ENCODE data around the gene STAB1.

The STAB1 gene

DNA sequence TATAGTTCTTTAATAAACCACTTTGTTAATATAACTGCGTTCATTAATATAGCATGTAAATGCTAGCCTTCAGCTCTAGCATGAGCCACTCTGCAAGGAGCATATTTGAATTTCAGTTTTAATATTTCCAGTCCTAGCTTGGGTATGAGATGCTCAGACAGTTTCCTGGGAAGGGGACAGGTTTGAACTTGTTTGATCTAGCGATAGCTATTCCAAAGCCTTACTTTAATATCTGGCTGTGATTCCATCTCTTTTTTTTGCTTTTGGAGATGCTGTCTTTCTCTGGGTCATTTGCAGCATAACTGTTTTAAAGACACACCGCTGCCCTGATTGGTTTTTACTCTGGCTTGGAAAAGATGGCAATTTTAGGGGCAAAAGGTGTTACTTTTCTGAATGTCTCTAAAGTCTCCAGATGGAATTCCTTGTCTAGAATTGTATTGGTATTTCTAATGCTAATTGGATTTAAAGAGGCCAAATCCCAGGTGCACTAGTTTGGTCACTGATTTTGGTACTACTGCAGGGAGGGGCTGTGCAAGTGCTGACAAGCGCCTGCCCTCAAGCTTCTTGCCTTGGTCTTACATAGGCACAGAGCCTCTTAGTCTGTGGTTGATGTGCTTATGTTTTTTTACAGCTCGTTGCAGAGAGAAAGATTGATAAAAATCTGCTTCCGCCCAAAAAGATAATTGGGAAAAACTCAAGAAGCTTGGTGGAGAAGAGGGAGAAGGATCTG, 36.9 kb upstream of the STAB1 start:
- DNase-seq: no peak

DNA sequence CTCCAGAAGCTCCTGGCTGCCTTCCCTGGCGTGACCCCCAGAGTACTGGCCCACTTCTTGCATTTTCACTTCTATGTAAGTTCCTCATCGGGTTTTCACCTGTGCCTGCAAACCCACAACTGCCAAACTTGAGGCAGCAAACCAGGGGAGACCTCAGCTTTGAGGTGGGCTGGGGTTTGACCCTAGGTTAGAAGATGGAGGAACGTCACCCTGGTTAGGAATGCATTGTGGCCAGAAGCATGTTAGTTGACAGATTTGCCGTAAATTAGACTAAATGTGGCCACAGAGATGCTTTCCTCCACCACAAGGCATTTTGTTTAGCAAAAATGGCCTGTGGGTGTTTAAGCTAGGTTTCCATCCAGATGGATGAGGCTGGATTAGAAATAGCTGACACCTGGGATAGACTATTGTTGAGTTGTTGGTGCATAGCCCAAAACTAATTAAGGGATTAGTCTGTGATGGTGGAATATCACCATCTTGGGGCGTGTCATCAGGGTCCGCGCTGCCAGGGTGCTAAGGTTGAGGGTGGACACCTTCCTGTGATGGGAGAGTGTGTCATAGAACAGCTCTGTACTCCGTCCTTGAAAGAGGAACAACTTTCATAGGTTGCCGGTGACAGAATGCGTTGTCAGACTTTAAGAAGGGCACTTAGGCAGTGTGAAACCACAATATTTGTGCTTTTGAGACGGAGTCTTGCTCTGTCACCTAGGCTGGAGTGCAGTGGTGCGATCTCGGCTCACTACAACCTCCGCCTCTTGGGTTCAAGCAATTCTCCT, 36.2 kb upstream of the STAB1 start:
- DNase-seq: no peak

DNA sequence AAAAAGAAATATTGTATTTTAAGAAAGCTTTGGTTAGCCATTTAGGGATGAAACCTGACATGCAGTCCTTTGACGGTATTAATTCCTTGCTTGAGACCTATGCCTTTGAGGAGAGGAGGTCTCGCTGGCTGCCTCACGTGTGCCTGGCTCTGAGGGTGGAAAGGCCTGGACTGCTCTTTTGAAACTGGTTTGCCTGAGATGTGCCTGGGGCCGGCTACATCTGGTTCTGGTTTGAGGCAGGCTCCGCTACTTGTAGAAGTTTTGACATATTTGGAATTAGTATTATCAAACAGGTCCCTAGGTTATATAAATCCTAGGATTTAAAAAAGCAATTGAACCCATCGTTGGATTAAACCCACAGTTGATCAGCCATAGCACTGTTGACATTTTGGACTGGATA, 33.3 kb upstream of the STAB1 start:
- DNase-seq: no peak

DNA sequence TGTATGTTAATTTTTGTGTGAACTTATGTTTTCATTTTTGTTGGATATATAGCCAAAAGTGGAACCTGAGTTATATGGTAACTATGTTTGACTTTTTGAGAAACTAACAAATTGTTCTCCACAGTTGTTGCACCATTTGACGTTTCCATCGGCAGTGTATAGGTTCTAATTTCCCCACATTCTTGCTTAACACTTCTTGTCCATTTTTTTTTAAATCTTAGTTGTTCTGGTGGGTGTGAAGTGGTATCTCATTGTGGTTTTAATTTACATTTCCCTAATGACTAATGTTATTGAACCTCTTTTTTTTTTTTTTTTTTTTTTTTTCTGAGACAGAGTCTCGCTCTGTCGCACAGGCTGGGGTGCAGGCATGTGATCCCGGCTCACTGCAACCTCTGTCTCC, 31.7 kb upstream of the STAB1 start:
- DNase-seq: no peak

DNA sequence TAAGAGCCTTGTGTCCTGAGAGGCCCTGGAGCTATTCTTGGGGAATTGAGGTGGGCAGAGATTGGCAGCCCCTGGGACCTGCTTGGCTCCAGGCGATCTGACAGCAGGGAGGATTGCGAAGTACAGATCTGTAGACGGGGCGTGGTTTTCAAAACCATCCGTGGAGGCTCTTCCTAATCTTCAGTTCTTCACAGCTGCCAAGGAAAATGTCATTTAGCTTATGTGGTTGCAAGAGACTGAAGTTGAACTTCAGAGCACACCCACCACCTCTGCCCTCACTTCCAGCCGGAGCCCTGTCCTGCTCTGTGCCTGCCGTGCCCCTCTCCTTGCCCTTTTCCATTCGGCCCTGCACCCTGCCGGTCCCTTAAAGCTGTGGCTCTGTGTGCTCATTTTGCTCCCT, 26.8 kb upstream of the STAB1 start:
- DNase-seq: no peak

DNA sequence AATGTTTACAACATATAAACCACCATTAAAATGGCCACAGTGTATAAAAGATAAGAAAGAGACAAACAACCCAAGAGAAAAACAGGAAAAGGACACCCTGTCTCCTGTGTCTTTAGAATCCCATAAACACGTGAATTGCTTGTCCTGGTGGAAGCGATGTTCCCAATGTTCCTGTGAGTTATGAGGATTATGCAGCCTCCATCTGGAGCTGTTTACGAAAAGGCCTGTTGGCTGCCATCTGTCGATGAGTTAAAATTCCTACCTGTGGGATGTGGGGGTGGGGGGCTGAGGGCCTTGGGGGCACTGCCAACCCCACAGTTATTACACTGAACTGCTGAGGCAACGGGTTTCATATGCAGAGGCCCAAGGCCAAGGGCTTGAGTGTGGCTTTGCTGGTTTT, 26.1 kb upstream of the STAB1 start:
- no peak for DNase-seq

DNA sequence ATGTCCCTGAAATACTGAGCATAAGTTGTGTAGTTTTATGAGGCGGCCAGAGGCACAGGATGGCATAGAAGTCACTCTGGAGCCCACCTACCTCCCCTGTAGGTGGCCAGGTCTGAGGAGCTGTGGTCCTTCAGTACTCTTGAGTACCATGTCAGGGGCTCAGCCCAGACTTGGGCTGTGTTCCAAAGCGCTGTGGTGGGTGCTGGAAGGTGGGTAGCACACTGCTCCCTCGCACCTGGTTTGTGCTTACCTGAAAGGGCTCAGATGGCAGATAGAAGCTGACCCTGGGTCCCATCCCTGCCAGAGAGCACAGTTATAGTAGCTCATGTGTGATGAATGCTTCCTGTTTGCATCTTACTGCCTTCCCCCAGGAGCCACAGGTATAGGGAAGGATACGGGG, 24.2 kb upstream of the STAB1 start:
- DNase-seq: no peak

DNA sequence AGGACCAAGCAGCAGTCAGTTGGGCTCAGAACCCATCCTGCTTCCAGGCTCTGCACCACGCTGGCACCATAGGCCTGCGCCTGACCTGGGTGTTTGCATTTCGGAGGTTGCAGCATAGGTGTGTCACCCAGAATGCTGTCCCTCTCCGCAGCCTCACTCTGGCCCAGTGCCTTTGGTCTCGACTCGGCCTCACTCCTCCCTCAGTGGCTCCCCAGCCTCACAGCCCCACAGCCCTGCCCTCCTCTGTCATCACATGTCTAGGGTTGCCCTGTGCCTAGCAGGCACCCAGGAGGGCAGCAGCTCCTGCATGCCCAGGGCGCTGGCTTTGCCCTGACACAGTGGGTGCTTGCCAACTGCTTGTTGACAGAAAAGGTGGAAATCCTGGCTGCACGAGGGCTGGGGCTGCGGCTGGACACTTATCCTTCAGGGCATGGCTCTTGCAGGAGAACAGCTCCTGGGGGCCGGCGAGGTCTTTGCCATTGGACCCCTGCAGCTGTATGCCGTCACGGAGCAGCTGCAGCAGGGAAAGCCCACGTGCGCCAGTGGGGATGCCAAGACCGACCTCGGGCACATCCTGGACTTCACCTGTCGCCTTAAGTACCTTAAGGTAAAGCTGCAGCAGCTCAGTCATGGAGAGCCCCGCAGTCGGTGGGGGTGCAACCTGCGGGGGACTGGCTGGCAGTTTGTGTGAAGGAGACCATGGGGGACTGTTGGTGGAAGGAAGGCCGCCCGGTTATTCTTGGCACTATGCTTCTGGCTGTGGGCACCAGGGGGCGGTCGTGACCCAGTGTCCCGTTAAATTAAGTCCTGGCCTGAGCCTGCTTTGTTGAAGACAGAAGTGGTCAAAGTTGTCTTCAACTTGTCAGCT, 23.5 kb upstream of the STAB1 start:
- DNase-seq: peak; percentile 47

DNA sequence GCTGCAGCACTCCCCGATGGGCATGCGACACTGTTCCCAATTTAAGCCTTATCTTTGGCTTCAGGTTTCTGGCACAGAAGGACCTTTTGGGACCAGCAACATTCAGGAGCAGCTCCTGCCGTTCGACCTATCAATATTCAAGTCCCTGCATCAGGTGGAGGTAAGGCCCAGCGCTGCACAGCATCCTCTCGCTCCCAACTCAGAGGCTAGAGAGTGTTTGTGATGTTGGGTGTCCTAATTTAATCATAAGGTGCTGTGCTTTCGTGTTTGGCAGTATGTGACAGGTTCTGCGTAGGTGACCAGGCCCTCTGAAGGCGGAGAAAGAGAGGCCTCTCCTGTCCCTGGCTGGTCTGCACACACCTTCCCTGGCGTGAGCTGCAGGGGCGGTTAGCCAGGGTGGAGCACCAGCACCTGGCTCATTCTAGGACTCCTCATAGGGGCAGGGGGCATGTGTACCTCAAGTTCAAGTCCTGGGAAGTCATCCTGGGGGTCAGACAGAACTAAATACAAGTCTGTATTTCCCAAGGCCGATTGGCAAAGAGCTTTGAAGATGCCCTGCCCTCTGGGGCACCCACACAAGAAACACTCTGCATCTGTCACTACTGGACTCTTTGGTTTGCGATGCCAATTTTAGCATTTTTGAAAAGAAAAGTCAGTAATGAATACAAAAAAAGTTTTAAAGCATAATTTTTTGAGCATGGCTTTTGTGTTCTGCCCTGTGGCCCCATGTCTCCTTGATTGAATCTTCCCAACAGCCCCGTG, 22.7 kb upstream of the STAB1 start:
- DNase-seq: no peak

DNA sequence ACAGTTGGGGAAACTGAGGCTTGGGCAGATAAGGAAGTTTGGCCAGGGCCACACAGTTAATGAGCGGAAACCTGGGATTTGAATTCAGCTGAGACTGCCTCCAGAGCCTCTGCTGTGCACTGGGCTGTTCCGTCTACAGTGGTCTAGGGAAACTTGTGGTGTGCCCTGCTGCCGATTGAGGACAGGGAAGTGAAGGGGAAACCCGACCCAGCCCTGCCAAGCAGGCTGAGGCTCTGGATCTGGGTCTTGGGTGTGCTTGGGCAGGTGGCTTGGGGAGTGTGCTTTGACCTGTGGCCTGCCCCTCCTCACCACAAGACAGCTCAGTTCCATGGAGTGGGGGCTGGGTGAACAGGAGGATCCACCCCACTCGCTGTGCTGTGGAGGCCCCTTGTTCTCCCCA, 22.1 kb upstream of the STAB1 start:
- no peak for DNase-seq

DNA sequence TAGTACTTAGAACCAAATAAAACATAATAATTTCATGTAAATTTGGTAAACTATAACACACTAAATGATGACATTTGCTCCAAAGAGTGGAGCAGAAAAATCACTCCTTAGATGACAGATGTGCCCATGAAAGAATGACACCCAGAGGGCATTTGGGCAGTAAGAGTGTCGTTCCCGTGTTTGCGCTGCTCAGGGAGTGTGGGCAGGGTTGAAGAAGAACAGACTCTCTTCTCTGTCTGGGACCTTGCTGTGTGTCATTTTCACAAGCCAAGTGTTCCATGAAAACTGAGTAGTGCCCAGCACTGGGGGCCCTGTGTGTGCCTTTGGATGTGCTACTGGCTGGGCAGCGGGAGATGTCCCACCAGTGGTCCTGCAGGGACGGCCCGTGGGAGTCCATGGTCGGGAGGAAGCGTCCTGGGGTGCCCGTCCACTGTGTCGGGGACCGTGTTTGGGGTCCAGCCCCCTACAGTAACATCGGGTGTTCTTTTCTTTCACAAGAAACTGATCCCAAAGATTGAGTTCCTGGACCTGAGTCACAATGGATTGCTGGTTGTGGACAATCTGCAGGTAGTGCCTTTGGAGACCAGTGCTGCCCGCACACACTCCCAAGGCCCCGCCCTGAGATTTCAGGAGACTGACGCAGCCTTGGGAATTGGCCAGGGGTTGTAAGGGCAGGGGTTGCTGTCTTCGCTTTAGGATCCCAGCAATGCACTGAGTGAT, 17.9 kb upstream of the STAB1 start:
- DNase-seq: no peak

DNA sequence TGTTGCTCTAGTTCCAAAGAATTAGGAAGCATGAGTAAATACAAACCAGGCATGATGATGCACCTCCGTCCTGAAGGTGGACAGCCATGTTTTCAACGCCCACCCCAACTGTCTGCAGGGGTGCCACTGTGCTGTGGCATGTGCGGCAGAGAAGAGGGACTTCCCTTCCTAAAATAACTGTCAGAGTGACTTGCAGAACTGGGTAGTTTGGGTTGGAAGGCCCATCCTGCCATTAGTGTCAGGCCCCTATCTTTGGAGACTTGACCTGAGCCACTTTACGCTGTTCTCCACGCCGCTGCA, 17.4 kb upstream of the STAB1 start:
- DNase-seq: no peak

DNA sequence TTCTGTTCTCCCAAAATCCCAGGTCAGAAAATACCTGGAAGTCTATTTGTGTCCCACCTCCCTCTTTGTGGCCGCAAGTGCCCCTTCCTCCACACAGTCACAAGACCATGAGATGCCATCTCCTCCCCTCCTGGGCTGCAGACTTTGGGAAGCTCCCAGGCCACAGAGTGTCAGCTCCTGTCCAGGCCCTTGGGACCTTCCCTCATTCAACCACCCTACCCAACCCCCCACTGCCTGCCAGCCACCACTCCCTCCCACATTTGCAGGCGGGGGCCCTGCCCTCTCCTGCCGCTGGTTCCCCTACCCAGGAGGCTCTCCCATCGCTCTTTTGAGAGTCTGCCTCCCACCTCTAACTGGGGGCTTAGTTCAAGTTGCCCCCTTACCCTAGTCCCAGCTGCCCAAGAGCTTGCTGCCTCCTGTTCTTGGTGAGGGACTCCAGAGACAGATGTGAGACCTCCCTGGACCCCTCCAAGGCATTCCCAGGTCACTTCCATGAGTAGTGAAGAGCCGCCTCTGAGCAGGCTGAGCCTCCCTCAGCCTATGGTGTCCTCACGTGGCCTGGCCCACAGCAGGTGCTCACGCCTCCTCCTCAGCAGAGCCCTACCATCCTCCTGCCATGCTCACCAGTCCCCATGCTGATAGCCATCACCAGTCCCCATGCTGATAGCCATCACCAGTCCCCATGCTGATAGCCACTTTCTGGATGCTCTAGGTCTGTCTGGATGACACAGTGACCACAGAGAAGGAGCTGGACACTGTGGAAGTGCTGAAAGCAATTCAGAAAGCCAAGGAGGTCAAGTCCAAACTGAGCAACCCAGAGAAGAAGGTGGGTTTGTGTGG, 15.9 kb upstream of the STAB1 start:
- DNase-seq: no peak

DNA sequence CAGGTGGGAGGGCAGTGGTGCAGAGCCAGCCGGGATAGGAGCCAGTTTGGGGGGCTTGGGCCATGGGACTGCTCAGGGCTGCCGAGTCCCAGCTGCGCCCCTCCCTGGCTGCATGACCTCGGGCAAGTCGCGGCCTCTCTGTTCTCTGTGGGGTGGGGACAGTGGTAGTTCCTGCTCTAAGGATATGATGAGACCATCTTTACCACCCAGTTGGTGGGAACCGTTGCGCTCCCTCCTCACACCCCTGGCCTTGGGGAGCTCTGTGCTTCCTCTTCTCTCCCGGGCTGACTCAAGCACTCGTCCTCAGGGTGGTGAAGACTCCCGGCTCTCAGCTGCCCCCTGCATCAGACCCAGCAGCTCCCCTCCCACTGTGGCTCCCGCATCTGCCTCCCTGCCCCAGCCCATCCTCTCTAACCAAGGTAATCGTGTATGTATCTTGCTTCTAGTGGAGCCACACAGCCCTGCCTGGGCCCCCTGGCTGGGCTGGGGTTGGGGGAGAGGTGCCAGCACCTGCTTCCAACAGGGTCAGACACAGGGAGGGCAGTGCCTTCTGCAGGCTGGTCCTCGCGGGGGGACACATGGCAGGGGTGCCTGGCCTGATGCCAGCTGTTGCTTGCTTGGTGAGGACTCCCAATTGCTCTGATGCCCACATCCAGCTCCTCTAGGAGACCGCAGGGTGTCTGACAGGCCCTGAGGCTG, 15.1 kb upstream of the STAB1 start:
- no peak for DNase-seq

DNA sequence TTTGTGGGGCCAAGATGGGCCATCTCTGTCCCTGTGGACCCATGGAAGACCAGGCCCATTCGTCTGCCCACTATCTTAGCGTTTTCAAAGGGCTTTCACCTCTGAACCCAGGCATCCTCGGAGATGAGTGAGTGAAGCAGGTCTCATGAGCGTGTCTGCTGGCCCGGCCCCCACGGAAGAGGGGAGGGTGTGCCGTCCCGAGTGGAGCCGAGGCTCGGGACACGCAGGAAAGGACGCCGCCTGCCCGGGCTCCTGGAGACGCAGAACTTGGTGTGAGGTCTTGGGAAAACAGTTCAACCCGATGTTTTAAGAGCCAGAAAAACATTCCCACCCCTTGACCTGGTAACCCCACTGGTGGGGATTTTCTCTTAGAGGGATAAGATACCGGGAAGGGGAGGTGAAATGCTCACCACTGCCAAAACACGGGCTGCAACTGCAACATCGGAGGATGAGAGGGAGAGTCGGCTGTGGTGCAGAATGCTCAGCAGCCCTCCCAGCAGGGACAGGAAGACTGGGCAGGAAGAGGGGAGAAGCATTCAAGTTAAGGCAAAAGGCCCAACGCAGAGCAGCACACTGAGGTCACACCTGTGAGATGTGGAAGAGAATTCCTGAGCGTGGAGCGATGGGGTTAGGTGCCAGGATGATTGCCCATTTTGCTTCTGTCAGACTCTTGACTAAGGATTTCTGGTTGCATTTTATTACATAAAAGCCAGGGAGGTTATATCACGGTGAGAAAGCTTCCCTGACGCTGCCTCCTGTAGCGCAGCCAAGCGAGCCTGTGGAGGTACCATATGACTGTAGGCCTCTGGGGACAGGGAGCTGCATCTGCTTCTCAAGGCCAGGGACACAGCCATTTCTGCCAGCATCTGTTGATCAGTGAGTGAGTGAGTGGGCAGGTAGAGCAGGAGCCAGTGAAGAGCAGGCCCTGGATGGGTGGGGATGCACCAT, 14.1 kb upstream of the STAB1 start:
- no peak for DNase-seq

DNA sequence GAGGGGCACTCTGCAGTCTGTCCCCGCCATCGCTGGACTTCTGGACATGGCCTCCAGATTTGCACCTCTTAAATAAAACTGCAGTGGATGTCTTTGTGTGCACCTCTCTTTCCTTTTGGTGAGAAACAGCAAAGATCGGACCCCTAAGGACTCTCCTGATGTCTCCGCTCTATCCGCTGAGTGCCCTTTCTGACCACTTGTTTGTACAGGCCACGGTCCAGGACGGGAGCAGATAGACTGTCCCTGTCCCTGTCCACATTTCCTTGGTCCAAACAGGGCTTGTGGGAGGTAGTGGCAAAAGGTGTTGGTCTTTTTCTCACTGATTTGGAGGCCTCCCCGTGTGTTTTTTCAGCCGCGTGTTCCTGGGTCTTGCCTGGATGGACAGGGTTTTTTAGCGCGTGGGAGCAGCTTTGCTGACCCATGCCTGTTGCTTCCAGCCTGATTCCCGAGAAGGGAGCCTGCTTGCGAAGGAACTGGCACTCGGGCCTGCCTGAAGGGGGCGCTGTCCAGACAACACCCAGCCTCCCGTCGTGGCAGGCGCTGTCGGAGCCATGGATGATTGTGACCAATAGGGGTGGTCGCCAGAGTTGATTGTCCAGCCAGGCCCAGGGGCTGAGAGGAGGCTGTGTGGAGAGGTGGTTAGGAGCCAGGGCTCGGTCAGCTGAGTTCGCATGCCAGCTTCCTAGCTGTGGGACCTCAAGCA, 13.2 kb upstream of the STAB1 start:
- peak; percentile 1 for DNase-seq

DNA sequence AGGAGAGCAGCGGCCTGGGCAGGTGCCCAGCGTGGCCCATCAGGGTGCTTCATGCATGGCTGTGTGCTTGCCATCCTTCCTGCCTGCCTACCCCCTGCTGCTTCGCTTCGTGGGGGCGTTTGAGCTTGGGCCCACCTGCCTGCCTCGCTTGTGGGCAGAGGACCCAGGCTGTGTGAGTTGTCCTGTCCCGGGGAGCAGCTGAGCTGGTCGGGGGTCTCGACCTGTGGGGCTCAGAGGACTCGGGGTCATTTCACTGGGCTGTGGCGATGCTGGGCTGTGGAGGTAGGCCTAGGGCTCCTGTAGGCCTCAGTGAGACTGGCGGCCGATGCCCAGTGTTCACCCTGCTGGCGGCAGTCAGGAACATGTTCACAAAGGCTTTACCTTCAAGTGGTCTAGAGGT, 12.1 kb upstream of the STAB1 start:
- no peak for DNase-seq

DNA sequence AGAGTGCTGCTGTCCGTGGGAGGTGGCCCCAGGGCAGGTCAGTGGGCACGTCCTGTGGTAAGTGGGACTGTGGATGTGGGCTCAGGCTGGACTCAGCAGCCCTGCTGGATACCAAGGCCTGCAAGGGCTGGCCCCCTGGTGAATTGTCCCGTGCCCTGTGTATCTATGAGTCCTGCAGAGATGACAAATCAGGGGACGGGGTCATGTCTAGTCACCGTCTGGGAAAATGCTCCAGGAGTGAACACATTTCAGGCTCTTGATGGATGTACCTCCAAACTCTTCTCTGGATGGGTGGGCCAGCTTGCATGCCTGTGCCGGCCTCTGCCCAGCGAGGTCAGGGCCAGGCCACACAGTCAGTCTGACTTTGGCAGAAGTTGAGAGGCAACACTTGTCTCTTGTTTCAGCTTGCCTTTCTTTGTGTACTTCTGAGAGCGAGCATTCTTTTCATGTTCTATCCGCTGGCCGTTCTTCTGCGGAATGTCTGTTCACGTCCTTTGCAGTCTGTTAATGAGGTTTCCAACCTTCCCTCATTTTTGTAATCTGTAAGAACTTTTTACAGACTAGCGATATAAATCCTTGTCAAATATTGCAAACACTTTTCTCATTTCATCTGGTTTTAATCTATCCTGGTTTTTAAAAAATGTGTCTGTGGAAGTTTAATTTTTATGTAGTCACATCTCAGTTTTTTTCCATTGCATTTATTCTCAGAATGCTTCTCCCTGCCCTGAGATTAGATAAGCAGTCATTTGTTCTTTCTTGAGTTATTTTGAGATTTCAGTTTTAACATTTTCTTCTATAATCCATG, 11.4 kb upstream of the STAB1 start:
- DNase-seq: no peak

All from HCEC 1CT (cell line).